Lung (tissue), 12 donors: Measurements from ENCODE around the gene ALDH2. TPM values are rescaled to one million over a fixed set of nuclear protein-coding genes. Genes with fewer than 3 reads are reported as not detected.

Experiments used
- ATAC-seq: fragments of 200-7000 bp; cut with Tn5 transposase; one replicate; pipeline ENCODE4 v1.9.1; 2020; ENCODE audit warnings: moderate number of reproducible peaks; ENCODE audit not compliant: insufficient read depth, low FRiP score
- DNase-seq, 3 donors: peaks; one replicate each; pipeline ENCODE4 v3.0.0-alpha.2; 2013 to 2017
- H3K27ac ChIP-seq, 2 donors: one replicate each; pipeline ENCODE4 v1.5.1; 2013; ENCODE audit warnings: mild to moderate bottlenecking in 2 of 2, moderate library complexity in 2 of 2, control low read depth in 1 of 2, inconsistent platforms in 1 of 2, low read depth in 1 of 2, low read length in 1 of 2
- H3K27me3 ChIP-seq, 3 donors: one replicate each; pipeline ENCODE4 v1.5.1; 2013; ENCODE audit warnings: low read length in 2 of 3; ENCODE audit not compliant: control insufficient read depth in 3 of 3, insufficient read depth in 3 of 3
- H3K36me3 ChIP-seq, 4 donors: one replicate each; pipeline ENCODE4 v1.5.1; 2013; ENCODE audit warnings: low read length in 4 of 4, mild to moderate bottlenecking in 1 of 4, moderate library complexity in 1 of 4; ENCODE audit not compliant: control insufficient read depth in 4 of 4, insufficient read depth in 4 of 4
- H3K4me1 ChIP-seq, 5 donors: one replicate each; pipeline ENCODE4 v1.5.1; 2013; ENCODE audit warnings: low read length in 5 of 5, mild to moderate bottlenecking in 2 of 5, moderate library complexity in 1 of 5; ENCODE audit not compliant: control insufficient read depth in 5 of 5, insufficient read depth in 5 of 5
- H3K4me3 ChIP-seq: one replicate; pipeline ENCODE4 v1.5.1; 2013; ENCODE audit warnings: mild to moderate bottlenecking, control low read depth, moderate library complexity
- H3K9ac ChIP-seq, 2 donors: one replicate each; pipeline ENCODE4 v1.5.1; 2013; ENCODE audit warnings: low read length in 2 of 2, control low read depth in 1 of 2; ENCODE audit not compliant: insufficient read depth in 1 of 2
- H3K9me3 ChIP-seq, 4 donors: one replicate each; pipeline ENCODE4 v1.5.1; 2013; ENCODE audit warnings: low read length in 3 of 4, mild to moderate bottlenecking in 1 of 4, moderate library complexity in 1 of 4; ENCODE audit not compliant: control insufficient read depth in 4 of 4, insufficient read depth in 3 of 4
- WGBS, 2 donors: extraction: QIAGEN DNeasy Blood & Tissue Kit; methylation state at CpG; one replicate each; pipeline ENCODE4 v1.1.7; 2013; 5-methylcytosine and 5-hydroxymethylcytosine counted together
- polyA plus RNA-seq, 2 donors: library from polyadenylated mRNA; stranded (reverse); fragments of 200-250 nt; gene quantifications; one replicate each; pipeline ENCODE4 v1.2.1, GENCODE V29; 2013
- total RNA-seq, 2 donors: library from RNA; depleted of rRNA in 1 of 2; stranded (reverse); fragments of >200 nt in 1 of 2; gene quantifications; one replicate each; pipeline ENCODE4 v1.2.1, GENCODE V29; 2014 to 2021
- TF ChIP-seq, protein P1 (sequence below): IDR thresholded peaks from 2 replicates; pipeline ENCODE4 v1.5.1; 2012; ENCODE audit warnings: mild to moderate bottlenecking; ENCODE audit errors: control extremely low read depth, extremely low read depth
- donor health status: control.
- donor health status: control.
- donor health status: Bipolar disorder and iron deficiency.
- donor health status: healthy.
- donor health status: DM: yes; HTN: yes; CAD: no.

ALDH2 gene
- total and polyA plus RNA-seq, 4 donors, result 48.5 to 324 (median 158) TPM

- DNase-seq (no peak), ATAC-seq (no peak)
- Histone ChIP-seq H3K27ac (peak overlapping the region; percentile 92 to 100), H3K27me3 (no peaks in the 10 kb centered on the region), H3K9me3 (no peaks in the 10 kb centered on the region), H3K9ac (peak overlapping the region; percentile 94 to 97), H3K36me3 (peaks cover 0 to 9% (median 6%) of the 10 kb centered on the region in 4 donors), H3K4me3 (peak overlapping the region; percentile 96), H3K4me1 (peaks cover 6 to 19% (median 10%) of the 10 kb centered on the region in 5 donors)
- WGBS, 2 donors, result 0% methylated on average over 13 of the region's 13 CpGs
- TF ChIP-seq, protein P1, sequence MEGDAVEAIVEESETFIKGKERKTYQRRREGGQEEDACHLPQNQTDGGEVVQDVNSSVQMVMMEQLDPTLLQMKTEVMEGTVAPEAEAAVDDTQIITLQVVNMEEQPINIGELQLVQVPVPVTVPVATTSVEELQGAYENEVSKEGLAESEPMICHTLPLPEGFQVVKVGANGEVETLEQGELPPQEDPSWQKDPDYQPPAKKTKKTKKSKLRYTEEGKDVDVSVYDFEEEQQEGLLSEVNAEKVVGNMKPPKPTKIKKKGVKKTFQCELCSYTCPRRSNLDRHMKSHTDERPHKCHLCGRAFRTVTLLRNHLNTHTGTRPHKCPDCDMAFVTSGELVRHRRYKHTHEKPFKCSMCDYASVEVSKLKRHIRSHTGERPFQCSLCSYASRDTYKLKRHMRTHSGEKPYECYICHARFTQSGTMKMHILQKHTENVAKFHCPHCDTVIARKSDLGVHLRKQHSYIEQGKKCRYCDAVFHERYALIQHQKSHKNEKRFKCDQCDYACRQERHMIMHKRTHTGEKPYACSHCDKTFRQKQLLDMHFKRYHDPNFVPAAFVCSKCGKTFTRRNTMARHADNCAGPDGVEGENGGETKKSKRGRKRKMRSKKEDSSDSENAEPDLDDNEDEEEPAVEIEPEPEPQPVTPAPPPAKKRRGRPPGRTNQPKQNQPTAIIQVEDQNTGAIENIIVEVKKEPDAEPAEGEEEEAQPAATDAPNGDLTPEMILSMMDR, result no peak
Observed at GRCh38 chr12:111841236-111841749, 74.6 kb downstream of the ALDH2 start.

- DNase-seq, result peak; percentile 97
- Histone ChIP-seq H3K9ac (peak within 1 kb of the TSS; percentile 94 to 97), H3K4me1 (peaks cover 6 to 19% (median 10%) of the 10 kb centered on the region in 5 donors), H3K27me3 (no peaks in the 10 kb centered on the region), H3K9me3 (no peaks in the 10 kb centered on the region), H3K36me3 (peaks cover 0 to 9% (median 6%) of the 10 kb centered on the region in 4 donors), H3K4me3 (peak within 1 kb of the TSS; percentile 96), H3K27ac (peak within 1 kb of the TSS; percentile 92 to 100)
- peak; percentile 95 for ATAC-seq
- TF ChIP-seq, protein P1, result no peak
- WGBS, 2 donors, result 0% methylated on average over 58 to 84 of the region's 84 CpGs
Observed at GRCh38 chr12:111841750-111842555, 75.2 kb downstream of the ALDH2 start, which contains the start of gene MAPKAPK5. Gene MAPKAPK5, plus strand, starts transcription at chr12:111842228. Its CDS starts 506 bp downstream, at chr12:111842734.

- Histone ChIP-seq H3K4me1 (peaks cover 6 to 19% (median 10%) of the 10 kb centered on the region in 5 donors), H3K27me3 (no peaks in the 10 kb centered on the region), H3K27ac (peak overlapping the region; percentile 92 to 100), H3K9ac (peak overlapping the region; percentile 92), H3K4me3 (peak overlapping the region; percentile 96), H3K9me3 (no peaks in the 10 kb centered on the region), H3K36me3 (peaks cover 0 to 9% (median 6%) of the 10 kb centered on the region in 4 donors)
- peak; percentile 13 to 19 (median 19) for DNase-seq
- ATAC-seq, result peak; percentile 7
- TF ChIP-seq, protein P1, result no peak
- 3 to 5% methylated on average over 42 to 44 of the region's 44 CpGs for WGBS, 2 donors
Observed at GRCh38 chr12:111842556-111843396, 76.0 kb downstream of the ALDH2 start.
